VCaP (cell line): ENCODE results near the gene ARF3.
A peak's percentile ranks its signal among the peaks of the same experiment; 100 is the strongest.

Experiments used
- H3K27ac ChIP-seq: fragments of 450-650 bp; 2 replicates; pipeline ENCODE4 v1.5.1; 2017
- TF ChIP-seq, protein P1 (sequence below): fragments of 450-650 bp; conservative IDR thresholded peaks from 2 replicates; pipeline ENCODE4 v1.5.1; 2017; ENCODE audit warnings: mild to moderate bottlenecking, moderate library complexity

Gene ARF3

DNA sequence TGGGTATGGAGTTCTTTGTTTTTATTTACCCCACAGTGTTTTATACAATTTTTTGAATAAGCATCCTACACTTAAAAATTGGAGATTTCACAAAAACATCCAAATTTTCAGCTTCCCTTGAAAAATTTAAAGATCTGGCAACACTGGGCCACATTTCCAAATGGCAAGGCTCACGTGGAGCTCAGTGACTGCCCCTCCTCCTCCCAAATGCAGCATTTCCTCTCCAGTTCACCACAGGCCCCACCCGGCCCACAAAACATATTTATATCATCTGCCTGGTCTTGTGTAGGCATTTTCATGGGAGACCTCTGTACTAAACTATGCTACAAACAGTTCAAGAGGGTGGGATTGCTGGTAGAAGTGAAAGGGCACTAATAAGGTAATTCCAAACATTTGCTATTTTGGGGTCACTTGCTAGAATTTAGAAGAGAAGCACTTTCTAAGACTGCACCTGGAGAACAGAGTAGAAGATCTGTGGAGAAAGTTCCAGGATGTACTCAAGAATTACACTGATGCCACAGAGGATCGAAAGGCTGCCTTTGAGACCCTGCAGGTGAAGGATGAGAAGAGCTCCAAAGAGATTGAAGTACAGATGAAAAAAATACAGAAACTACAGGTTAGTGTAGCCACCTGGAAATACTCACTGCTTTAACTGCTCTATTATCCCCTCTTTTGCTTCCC lies 39.3 kb downstream of the ARF3 start:
- H3K27ac ChIP-seq, result no peak overlapping the region
- TF ChIP-seq, protein P1, sequence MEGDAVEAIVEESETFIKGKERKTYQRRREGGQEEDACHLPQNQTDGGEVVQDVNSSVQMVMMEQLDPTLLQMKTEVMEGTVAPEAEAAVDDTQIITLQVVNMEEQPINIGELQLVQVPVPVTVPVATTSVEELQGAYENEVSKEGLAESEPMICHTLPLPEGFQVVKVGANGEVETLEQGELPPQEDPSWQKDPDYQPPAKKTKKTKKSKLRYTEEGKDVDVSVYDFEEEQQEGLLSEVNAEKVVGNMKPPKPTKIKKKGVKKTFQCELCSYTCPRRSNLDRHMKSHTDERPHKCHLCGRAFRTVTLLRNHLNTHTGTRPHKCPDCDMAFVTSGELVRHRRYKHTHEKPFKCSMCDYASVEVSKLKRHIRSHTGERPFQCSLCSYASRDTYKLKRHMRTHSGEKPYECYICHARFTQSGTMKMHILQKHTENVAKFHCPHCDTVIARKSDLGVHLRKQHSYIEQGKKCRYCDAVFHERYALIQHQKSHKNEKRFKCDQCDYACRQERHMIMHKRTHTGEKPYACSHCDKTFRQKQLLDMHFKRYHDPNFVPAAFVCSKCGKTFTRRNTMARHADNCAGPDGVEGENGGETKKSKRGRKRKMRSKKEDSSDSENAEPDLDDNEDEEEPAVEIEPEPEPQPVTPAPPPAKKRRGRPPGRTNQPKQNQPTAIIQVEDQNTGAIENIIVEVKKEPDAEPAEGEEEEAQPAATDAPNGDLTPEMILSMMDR, result no peak

DNA sequence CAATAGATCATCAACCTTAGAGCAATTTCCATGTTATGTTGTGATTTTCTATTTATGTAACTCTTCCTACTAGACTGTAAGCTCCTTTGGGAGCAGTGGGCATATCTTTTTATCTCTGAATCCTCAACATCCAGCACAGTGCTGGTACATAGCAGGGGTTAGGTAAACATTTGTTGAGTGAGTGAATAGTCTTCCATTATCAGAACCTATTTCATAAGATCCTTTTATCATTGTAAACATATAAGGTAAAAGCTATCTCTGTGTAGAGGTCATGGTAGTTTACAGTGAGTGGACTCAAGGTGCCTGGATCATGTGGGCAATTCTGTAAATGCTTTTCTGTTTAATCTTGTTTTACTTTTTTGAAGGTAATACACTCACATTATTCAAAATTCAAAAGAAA lies 47.1 kb downstream of the ARF3 start:
- TF ChIP-seq, protein P1, result no peak
- peak overlapping the region; percentile 4; the same call in 1 of the 2 replicates for H3K27ac ChIP-seq

DNA sequence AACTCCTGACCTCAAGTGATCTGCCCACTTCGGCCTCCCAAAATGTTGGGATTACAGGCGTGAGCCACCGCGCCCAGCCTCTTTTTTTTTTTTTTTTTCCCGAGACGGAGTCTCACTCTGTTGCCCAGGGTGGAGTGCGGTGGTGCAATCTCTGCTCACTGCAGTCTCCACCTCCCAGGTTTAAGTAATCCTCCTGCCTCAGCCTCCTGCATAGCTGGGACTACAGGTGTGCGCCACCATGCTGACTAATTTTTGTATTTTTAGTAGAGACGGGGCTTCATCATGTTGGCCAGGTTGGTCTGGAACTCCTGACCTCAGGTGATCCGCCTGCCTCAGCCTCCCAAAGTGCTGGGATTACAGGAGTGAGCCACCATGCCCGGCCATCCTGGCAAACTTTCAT lies 47.6 kb downstream of the ARF3 start:
- H3K27ac ChIP-seq, result peak overlapping the region; percentile 4; the same call in 1 of the 2 replicates

DNA sequence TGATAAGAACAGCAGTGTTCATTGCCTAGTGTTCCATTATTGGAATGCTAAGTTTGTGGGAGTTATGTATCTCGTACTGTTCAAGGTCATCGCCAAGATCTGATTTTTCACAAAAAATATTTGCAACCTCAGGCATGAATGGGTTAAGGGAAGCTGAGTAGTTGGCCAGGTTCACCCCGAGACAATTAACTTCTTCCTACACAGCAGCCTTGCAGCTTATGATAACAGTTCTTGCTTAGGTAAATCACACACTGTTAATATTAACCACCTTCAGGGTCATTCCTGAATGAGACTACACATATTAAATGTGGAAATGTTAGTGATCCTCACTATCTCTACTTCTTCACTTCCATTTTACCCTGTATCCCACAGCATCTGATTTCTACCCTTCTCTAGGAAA lies 50.0 kb downstream of the ARF3 start:
- TF ChIP-seq, protein P1, result no peak
- peak overlapping the region; percentile 37 for H3K27ac ChIP-seq

DNA sequence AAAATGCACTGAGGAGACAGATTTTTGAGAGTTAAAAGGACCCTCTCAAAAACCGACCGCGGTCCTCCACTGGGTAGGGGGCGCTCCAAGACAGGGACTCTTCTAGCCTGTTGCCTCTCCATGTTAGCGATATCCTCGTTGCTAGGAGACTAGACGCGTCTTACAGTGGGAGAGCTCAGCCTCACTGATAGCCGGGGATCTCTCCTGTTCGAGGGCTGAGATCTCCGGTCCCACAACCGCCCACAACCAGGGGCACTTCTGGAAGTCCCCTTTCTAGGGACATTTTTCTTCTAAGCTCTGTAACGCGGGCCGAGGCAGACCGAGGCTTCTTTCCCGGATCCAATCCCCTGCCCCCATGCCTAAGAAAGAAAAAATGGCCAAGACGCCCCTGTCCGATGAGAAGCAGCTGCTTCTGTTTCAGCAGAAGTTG lies 53.3 kb downstream of the ARF3 start:
- H3K27ac ChIP-seq, result no peak overlapping the region
- TF ChIP-seq, protein P1, result no peak

DNA sequence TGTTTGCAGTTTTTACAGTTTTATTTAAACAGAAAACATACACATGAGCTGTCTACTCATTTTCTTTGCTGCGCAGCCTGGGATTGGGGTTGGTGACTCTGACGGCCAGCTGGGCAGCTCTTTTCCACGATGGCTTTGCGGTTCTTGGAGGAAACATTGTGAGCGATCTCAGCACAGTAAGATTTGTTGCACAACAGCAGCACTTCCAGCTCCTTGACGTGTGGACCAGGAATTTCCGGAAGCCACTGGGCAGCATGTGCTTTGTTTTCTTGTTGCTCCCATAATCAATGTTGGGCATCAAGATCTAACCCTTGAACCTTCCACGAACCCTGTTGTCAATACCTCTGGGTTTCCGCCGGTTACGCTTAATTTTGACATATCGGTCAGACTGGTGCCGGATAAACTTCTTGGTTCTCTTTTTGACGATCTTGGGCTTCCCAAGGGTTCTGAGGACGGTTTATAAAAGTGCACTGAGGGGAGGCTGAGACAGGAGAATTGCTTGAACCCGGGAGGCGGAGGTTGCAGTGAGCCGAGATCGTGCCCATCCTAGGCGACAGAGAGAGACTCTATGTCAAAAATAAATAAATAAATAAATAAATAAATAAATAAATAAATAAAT lies 53.8 kb downstream of the ARF3 start:
- TF ChIP-seq, protein P1, result no peak
- no peak overlapping the region for H3K27ac ChIP-seq

DNA sequence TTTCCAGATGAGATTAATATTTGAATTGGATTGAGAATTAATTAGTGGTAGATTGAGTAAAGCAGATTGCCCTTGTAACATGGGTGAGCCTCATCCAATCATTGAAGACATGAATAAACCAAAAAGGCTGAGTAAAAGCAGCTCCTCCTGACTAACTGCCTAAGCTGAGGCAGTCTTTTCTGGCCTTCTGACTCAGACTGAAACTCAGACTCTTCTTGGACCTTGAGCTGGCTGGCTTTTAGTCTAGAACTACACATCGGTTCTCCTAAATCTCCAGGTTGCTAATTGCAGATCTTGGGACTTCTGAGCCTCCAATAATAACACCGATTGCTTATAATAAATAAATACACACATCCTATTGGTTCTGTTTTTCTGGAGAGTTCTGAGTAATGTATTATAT lies 56.0 kb downstream of the ARF3 start:
- TF ChIP-seq, protein P1, result no peak
- no peak overlapping the region for H3K27ac ChIP-seq

DNA sequence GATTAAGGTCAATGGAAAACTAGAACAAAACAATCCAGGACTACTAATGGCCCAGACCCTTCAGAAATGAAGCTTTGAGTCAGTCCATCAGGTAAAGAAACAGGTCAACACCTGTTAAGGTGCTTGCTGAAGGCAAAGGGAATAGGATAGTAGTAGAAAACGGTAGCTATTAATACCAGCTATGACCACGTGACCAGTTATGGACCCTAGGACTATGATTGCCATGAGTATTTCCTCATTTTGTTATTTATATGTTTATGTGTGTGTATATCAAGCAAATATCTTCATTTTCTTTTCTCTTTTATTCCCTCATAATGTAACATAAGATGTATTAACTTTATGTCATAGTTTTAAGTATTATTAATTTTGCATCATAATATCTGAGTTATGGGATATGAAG lies 57.6 kb downstream of the ARF3 start:
- TF ChIP-seq, protein P1, result no peak
- H3K27ac ChIP-seq, result no peak overlapping the region
